Measurements from ENCODE around the gene SNX14.
A peak's percentile ranks its signal among the peaks of the same experiment; 100 is the strongest.

GRCh38 chr6:85641897-85642773 is 48.5 kb upstream of the SNX14 start:
- TF ChIP-seq RXRA (IDR thresholded peaks at IDR 0.05; ENCODE audit: borderline replicate concordance, low read depth) (no peak), FOSL2 (IDR thresholded peaks at IDR 0.05; ENCODE audit: borderline replicate concordance, low read depth) (no peak), YY1 (IDR thresholded peaks at IDR 0.05; ENCODE audit: low read depth) (no peak), FOXJ3 (CRISPR knock-in tag; IDR thresholded peaks at IDR 0.05) (no peak), MAX (IDR thresholded peaks at IDR 0.05; ENCODE audit: low read depth) (peak; percentile 86), USF1 (IDR thresholded peaks at IDR 0.05; ENCODE audit: borderline replicate concordance, low read depth) (peak; percentile 28; the same call in 1 of the 2 replicates), EP300 (IDR thresholded peaks at IDR 0.05; ENCODE audit: borderline replicate concordance in 1 of 2, low read depth in 1 of 2, low read length in 1 of 2) (no peak), POLR2AphosphoS5 (IDR thresholded peaks at IDR 0.05; ENCODE audit: low read depth, low read length) (no peak), TEAD4 (IDR thresholded peaks at IDR 0.05; ENCODE audit: borderline replicate concordance, insufficient read depth) (0 out of 2 replicates have a peak, but pooled peaks have one; percentile 27), EZH2phosphoT487 (IDR thresholded peaks at IDR 0.05; ENCODE audit: borderline replicate concordance, low read depth) (no peak)
- TF ChIP-seq, protein P1, sequence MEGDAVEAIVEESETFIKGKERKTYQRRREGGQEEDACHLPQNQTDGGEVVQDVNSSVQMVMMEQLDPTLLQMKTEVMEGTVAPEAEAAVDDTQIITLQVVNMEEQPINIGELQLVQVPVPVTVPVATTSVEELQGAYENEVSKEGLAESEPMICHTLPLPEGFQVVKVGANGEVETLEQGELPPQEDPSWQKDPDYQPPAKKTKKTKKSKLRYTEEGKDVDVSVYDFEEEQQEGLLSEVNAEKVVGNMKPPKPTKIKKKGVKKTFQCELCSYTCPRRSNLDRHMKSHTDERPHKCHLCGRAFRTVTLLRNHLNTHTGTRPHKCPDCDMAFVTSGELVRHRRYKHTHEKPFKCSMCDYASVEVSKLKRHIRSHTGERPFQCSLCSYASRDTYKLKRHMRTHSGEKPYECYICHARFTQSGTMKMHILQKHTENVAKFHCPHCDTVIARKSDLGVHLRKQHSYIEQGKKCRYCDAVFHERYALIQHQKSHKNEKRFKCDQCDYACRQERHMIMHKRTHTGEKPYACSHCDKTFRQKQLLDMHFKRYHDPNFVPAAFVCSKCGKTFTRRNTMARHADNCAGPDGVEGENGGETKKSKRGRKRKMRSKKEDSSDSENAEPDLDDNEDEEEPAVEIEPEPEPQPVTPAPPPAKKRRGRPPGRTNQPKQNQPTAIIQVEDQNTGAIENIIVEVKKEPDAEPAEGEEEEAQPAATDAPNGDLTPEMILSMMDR (IDR thresholded peaks at IDR 0.05): no peak

All from SK-N-SH (cell line).